NCI-H345 (cell line): ENCODE measurements around the gene FHL2.
"Not testable (repeated sequence)": the region's sequence is repeated elsewhere in the genome, so short reads cannot be mapped to it uniquely, and the experiment has no call there.

ENCODE experiments used
- DNase-seq: peaks from one replicate; lab custom pipeline; 2025; lab: John Stamatoyannopoulos, UW

The FHL2 gene

GRCh38 chr2:105338020-105338385, 60.8 kb downstream of the FHL2 start:
- no peak for DNase-seq

- peak; percentile 92 for DNase-seq
These were observed 61.5 kb downstream of the FHL2 start, which contains the start of gene C2orf49 for GRCh38 chr2:105337122-105338019. TSS of gene C2orf49 (plus strand) at chr2:105337540. CDS start at chr2:105337588, 48 bp downstream.

GRCh38 chr2:105336786-105337121, 62.1 kb downstream of the FHL2 start:
- no peak for DNase-seq

- no peak for DNase-seq
These were observed 63.4 kb downstream of the FHL2 start for GRCh38 chr2:105335469-105335868.

- no peak for DNase-seq
These were observed 64.6 kb downstream of the FHL2 start for GRCh38 chr2:105334211-105334610.

GRCh38 chr2:105330681-105331375, 68.0 kb downstream of the FHL2 start:
- no peak for DNase-seq

- peak; percentile 47 for DNase-seq
These were observed 69.0 kb downstream of the FHL2 start, which contains the start of gene TGFBRAP1 for GRCh38 chr2:105329561-105330495. TSS of gene TGFBRAP1 (minus strand) at chr2:105329735. CDS start at chr2:105308301, 21,434 bp downstream.

GRCh38 chr2:105329197-105329554, 69.7 kb downstream of the FHL2 start:
- no peak for DNase-seq

- DNase-seq = peak; percentile 43
These were observed 70.3 kb downstream of the FHL2 start for GRCh38 chr2:105328281-105329196.

GRCh38 chr2:105327690-105328089, 71.2 kb downstream of the FHL2 start:
- DNase-seq = no peak

- DNase-seq = not testable (repeated sequence)
These were observed 71.6 kb downstream of the FHL2 start for GRCh38 chr2:105327271-105327670.

- no peak for DNase-seq
These were observed 73.4 kb downstream of the FHL2 start for GRCh38 chr2:105325389-105325963.

GRCh38 chr2:105324732-105325131, 74.1 kb downstream of the FHL2 start:
- no peak for DNase-seq

GRCh38 chr2:105324101-105324500, 74.8 kb downstream of the FHL2 start:
- DNase-seq = no peak

- no peak for DNase-seq
These were observed 75.7 kb downstream of the FHL2 start for GRCh38 chr2:105323111-105323510.

- DNase-seq = no peak
These were observed 76.8 kb downstream of the FHL2 start for GRCh38 chr2:105321875-105322646.

GRCh38 chr2:105320651-105321215, 78.1 kb downstream of the FHL2 start:
- no peak for DNase-seq

GRCh38 chr2:105317937-105318336, 80.9 kb downstream of the FHL2 start:
- no peak for DNase-seq

GRCh38 chr2:105315314-105315713, 83.5 kb downstream of the FHL2 start:
- DNase-seq = no peak

GRCh38 chr2:105313877-105314276, 85.0 kb downstream of the FHL2 start:
- DNase-seq = no peak
